GM12892 (cell line): ENCODE data around the gene NXPH3.

Experiments
- POLR2AphosphoS5 ChIP-seq: IDR thresholded peaks from 2 replicates; pipeline ENCODE4 v1.6.1; 2011; ENCODE audit warnings: low read depth, low read length, control low read depth
- TAF1 ChIP-seq: IDR thresholded peaks from 2 replicates; pipeline ENCODE4 v1.6.1; 2011; ENCODE audit warnings: low read depth, mild to moderate bottlenecking, control low read depth, low read length, borderline replicate concordance

GRCh38 chr17:49571764-49572163 lies 3.9 kb upstream of the NXPH3 start:
- TF ChIP-seq POLR2AphosphoS5, result no peak
- TF ChIP-seq TAF1, result no peak
